Measurements from ENCODE around the gene TCOF1. TPM values are rescaled to one million over a fixed set of nuclear protein-coding genes. Genes with fewer than 3 reads are reported as not detected.

TCOF1 gene
- total and polyA plus RNA-seq, 2 experiments from 2014 or later = 86.8 to 165 TPM

GRCh38 chr5:150317048-150318003 lies 40.2 kb upstream of the TCOF1 start:
- DNase-seq (ENCODE audit: low spot score) (peak; percentile 9), ATAC-seq (peak; percentile 57)
- TF ChIP-seq ETS1 (IDR thresholded peaks at IDR 0.05) = no peak
- TF ChIP-seq ZNF114 (CRISPR knock-in tag; IDR thresholded peaks at IDR 0.05) = no peak
- no peak for TF ChIP-seq POLR2AphosphoS5 (IDR thresholded peaks at IDR 0.05; ENCODE audit: low read depth)
- TF ChIP-seq ZNF462 (CRISPR knock-in tag; IDR thresholded peaks at IDR 0.05) = no peak
- TF ChIP-seq ZNF331 (CRISPR knock-in tag; IDR thresholded peaks at IDR 0.05; ENCODE audit: low read depth) = no peak
- Mint-ChIP-seq H3K4me3 (no peak overlapping the region), H3K27ac (no peak overlapping the region), H3K36me3 (ENCODE audit: low read depth) (no peaks in the 10 kb centered on the region), H3K27me3 (ENCODE audit: insufficient read depth, low read depth, poor library complexity) (peaks cover 7% of the 10 kb centered on the region), H3K4me1 (peaks cover 11% of the 10 kb centered on the region), H3K9me3 (no peaks in the 10 kb centered on the region)
- Histone ChIP-seq H3K9me2 (ENCODE audit: insufficient read depth) (no peaks in the 10 kb centered on the region), H3K4me2 (no peak overlapping the region), H2AFZ (no peak overlapping the region), H3F3A (replicated peaks; ENCODE audit: low read depth) (no peaks in the 10 kb centered on the region), H3K79me2 (replicated peaks; ENCODE audit: insufficient read depth) (no peaks in the 10 kb centered on the region), H3K27me3 (ENCODE audit: insufficient read depth) (no peaks in the 10 kb centered on the region), H3K27ac (ENCODE audit: low read depth) (no peak overlapping the region), H3K36me3 (ENCODE audit: insufficient read depth) (no peaks in the 10 kb centered on the region), H4K20me1 (replicated peaks; ENCODE audit: insufficient read depth) (no peaks in the 10 kb centered on the region), H3K4me3 (no peak overlapping the region), H3K4me1 (ENCODE audit: insufficient read depth) (no peaks in the 10 kb centered on the region)

Data from GM23338 (cell line).